NCI-H1417 (cell line): ENCODE data around the gene ZBTB16.

Source experiments
- DNase-seq, 3 experiments: peaks; one replicate each; lab custom pipeline; 2025; lab: John Stamatoyannopoulos, UW

ZBTB16 gene

GRCh38 chr11:114279792-114280546 lies 220.5 kb downstream of the ZBTB16 start:
- no peak for DNase-seq

GRCh38 chr11:114280696-114281095 lies 221.2 kb downstream of the ZBTB16 start:
- peak; percentile 8 to 89 (median 79) for DNase-seq

GRCh38 chr11:114281388-114281956 lies 222.0 kb downstream of the ZBTB16 start:
- DNase-seq: no peak

GRCh38 chr11:114282488-114282887 lies 223.0 kb downstream of the ZBTB16 start:
- no peak for DNase-seq

GRCh38 chr11:114283422-114283821 lies 223.9 kb downstream of the ZBTB16 start:
- DNase-seq: no peak

- peak in 2 of 3 experiments; percentile 34 to 67 for DNase-seq
Observed at GRCh38 chr11:114284021-114284420, 224.5 kb downstream of the ZBTB16 start.

GRCh38 chr11:114284914-114285313 lies 225.4 kb downstream of the ZBTB16 start:
- DNase-seq: no peak

GRCh38 chr11:114285599-114285998 lies 226.1 kb downstream of the ZBTB16 start:
- no peak for DNase-seq

GRCh38 chr11:114286229-114286628 lies 226.7 kb downstream of the ZBTB16 start:
- no peak for DNase-seq

- no peak for DNase-seq
Observed at GRCh38 chr11:114287154-114287553, 227.6 kb downstream of the ZBTB16 start.

- DNase-seq: no peak
Observed at GRCh38 chr11:114288136-114288535, 228.6 kb downstream of the ZBTB16 start.

- DNase-seq: no peak
Observed at GRCh38 chr11:114289779-114290178, 230.3 kb downstream of the ZBTB16 start.

GRCh38 chr11:114290503-114291235 lies 231.2 kb downstream of the ZBTB16 start:
- DNase-seq: no peak

GRCh38 chr11:114291381-114291780 lies 231.9 kb downstream of the ZBTB16 start:
- no peak for DNase-seq

GRCh38 chr11:114291842-114292680 lies 232.6 kb downstream of the ZBTB16 start:
- no peak for DNase-seq

- no peak for DNase-seq
Observed at GRCh38 chr11:114293201-114293711, 233.7 kb downstream of the ZBTB16 start.

GRCh38 chr11:114295676-114296604 lies 236.4 kb downstream of the ZBTB16 start, which contains the start of gene NNMT:
Gene NNMT (plus strand): TSS chr11:114296399. CDS start chr11:114296557, 158 bp downstream.
- no peak for DNase-seq

- DNase-seq: no peak
Observed at GRCh38 chr11:114296605-114297372, 237.3 kb downstream of the ZBTB16 start.

GRCh38 chr11:114297806-114298709 lies 238.5 kb downstream of the ZBTB16 start:
- DNase-seq: no peak
